ENCODE data around the gene FANK1.

- TF ChIP-seq ZNF384 (IDR thresholded peaks at IDR 0.05) (no peak), L3MBTL2 (conservative IDR thresholded peaks at IDR 0.05) (no peak), FOXA1 (IDR thresholded peaks at IDR 0.05) (no peak), CTBP1 (IDR thresholded peaks at IDR 0.05; ENCODE audit: borderline replicate concordance) (no peak), BHLHE40 (IDR thresholded peaks at IDR 0.05; ENCODE audit: borderline replicate concordance) (no peak), FOXK2 (IDR thresholded peaks at IDR 0.05) (no peak)
Observed at GRCh38 chr10:126012485-126012884, 116.1 kb downstream of the FANK1 start.
